AG09309 (cell line): ENCODE measurements around the gene MED25.

ENCODE experiments used
- DNase-seq: peaks from one replicate; pipeline ENCODE4 v3.0.0-alpha.2; 2010; ENCODE audit warnings: low read depth
- H3K4me3 ChIP-seq: 2 replicates; pipeline ENCODE4 v1.5.1; 2011; ENCODE audit warnings: mild to moderate bottlenecking, low read depth, low read length, moderate library complexity; ENCODE audit not compliant: control insufficient read depth
- CTCF ChIP-seq: IDR thresholded peaks from 2 replicates; pipeline ENCODE4 v1.5.1; 2011; ENCODE audit warnings: mild to moderate bottlenecking, low read depth, low read length, inconsistent platforms; ENCODE audit not compliant: insufficient read depth, control insufficient read depth; ENCODE audit errors: missing control alignments

MED25 gene

GRCh38 chr19:49793561-49793840, 24.6 kb upstream of the MED25 start:
- DNase-seq, result no peak
- no peak for TF ChIP-seq CTCF

GRCh38 chr19:49795615-49796014, 22.5 kb upstream of the MED25 start:
- TF ChIP-seq CTCF, result no peak
- DNase-seq, result no peak
- no peak overlapping the region for H3K4me3 ChIP-seq

More at GRCh38 chr19:49793561-49793840, 24.6 kb upstream of the MED25 start:
- H3K4me3 ChIP-seq, result no peak overlapping the region

GRCh38 chr19:49798574-49798973, 19.5 kb upstream of the MED25 start:
- no peak for DNase-seq
- TF ChIP-seq CTCF, result no peak
- no peak overlapping the region for H3K4me3 ChIP-seq

GRCh38 chr19:49799271-49799797, 18.8 kb upstream of the MED25 start:
- DNase-seq, result no peak
- no peak for TF ChIP-seq CTCF
- H3K4me3 ChIP-seq, result no peak overlapping the region

- H3K4me3 ChIP-seq, result no peak overlapping the region
- no peak for DNase-seq
- TF ChIP-seq CTCF, result peak; percentile 18
Observed at GRCh38 chr19:49799798-49800376, 18.2 kb upstream of the MED25 start.

GRCh38 chr19:49800771-49801170, 17.3 kb upstream of the MED25 start:
- no peak for TF ChIP-seq CTCF
- H3K4me3 ChIP-seq, result no peak overlapping the region
- DNase-seq, result no peak
